DMS 273 (cell line): ENCODE results near the gene DDR2.

Experiments
- DNase-seq: peaks from one replicate; lab custom pipeline; 2025; ENCODE audit not compliant: unreplicated experiment; lab: John Stamatoyannopoulos, UW

Gene DDR2

DNA sequence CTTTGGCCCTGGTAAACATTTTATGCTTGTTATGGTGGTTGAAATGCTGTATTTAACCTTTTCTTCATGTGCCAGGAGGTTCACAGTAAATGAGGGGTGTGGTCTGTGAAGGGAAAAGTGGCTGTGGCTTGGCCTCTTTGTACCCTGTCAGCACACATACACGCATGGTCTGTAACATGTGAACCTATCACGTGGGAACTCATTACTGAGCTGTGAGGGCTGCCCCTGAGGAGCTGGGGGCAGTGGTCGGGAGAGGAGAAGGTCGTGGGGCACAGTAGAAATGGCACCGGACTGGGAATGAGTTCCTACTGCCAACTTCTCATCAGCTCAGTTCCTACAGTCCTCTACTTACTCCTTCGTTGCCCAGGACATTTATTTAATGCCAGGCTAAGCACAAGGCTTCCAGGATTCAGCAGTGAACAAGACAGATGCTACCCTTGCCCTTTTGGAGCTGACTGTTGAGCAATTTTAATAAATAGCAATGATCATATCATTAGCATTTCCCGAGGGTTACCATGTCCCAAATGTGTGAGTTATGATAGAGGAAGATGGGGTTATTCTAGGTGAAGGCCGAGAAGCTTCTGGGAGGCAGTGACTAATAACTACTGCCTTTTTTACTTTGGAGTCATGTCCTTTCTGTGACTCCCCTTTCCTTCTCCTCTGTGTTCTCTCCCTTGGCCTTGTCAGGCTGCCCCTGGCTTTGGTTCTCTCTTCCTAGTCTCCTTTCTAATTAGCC lies 38.8 kb downstream of the DDR2 start:
- no peak for DNase-seq

- DNase-seq, result no peak
These were observed 39.6 kb downstream of the DDR2 start for GRCh38 chr1:162671664-162672410.

DNA sequence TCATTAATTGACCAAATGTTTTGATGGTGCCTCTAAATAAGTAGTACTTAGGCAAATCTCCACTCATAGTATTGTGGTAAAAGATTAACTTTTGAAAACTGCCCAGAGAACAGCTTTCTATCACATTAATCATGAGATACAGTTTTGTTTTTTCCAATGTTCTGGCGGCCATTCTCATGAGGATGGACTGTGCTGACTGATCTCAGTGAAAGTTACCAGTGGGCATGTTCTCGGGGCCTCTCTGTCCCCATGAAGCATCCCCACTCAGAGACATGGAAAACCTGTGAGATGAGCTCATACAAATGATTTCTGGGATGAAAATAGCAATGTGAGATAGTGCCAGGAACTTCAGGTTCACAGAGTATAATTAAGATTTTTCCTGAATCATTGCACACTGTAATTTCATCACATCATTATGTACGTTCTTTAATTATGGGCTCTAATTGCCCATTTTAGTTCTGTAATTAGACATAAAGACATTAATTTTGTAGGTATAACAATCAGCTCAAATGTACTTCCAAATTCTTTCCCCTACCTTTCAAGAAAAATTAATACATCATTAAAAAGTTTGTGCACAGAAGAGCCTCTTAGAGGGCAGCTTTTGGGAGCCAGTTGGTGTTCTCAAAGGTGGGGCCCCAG lies 40.5 kb downstream of the DDR2 start:
- DNase-seq, result no peak

GRCh38 chr1:162674034-162674608 lies 41.9 kb downstream of the DDR2 start:
- DNase-seq, result no peak

DNA sequence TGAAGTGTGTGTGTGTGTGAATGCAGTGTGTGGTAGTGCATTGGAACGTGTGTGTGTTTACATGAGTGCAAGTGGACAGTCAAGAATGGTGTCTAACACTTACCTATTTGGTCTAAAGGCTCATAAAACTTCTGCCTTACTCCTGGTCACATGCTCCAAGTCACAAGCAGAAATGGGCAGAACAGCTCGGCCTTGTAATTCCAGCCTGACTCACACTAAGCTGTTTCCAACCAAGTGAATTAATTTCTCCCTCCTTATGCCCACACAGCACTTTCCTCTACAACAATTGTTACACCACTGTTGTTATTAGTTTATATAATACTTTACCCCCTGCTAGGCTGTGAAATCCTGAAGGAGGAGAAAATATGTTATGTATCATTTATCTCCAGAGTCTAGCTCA lies 43.8 kb downstream of the DDR2 start:
- DNase-seq, result peak; percentile 29

DNA sequence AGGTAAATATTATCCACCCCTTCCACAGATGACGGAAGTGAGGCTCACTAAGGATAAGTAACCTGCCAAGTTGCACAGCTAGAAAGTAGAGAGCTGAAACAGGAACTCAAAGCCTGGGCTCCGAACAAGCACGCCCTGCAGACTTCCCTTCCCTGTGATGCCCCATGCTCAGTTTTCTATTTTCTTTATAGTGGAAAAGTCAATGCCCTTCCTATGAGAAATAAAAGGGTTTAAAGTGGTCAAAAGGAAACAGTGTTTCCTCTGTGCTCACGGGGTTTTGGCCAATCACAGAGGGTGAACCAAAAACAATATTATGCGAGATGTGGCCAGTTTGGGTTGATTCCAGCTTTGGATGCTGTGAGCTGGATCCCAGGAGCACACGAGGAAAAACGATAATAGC lies 44.5 kb downstream of the DDR2 start:
- DNase-seq, result no peak

DNA sequence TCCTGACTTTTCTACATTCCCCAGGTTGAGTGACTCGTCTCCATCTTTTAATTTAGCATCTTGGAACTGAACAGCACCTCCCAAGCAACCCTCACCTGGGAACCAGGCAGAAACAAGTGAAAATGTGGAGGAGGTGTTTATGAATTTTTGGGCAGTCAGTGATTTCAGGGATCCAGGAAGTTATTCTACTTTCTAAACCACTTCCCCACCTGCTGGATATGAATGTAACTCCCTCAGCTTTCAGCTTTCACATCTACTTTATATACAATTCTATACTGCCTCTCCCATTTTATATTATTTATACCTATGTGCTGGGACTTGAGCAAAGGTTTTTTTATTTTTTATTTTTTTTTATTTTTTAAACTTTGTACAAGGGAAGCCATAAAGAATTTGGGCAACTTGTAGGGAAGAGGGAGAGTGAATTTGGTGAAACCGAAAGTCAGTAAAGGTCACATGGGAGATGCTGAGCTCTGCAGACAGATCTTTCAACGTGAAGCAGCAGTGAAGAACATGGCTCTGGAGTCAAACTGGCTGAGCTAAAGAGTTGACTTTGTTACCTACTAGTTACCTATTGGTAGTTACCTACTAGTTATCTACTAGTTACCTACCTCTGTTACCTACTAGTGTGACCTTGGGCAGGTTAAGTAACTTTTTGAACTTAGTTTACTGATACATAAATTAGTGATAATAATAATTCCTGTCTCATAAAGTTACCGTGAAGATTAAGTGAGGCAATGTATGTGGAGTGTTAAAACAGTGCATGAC lies 45.5 kb downstream of the DDR2 start:
- DNase-seq, result no peak

GRCh38 chr1:162678439-162678838 lies 46.2 kb downstream of the DDR2 start:
- no peak for DNase-seq

DNA sequence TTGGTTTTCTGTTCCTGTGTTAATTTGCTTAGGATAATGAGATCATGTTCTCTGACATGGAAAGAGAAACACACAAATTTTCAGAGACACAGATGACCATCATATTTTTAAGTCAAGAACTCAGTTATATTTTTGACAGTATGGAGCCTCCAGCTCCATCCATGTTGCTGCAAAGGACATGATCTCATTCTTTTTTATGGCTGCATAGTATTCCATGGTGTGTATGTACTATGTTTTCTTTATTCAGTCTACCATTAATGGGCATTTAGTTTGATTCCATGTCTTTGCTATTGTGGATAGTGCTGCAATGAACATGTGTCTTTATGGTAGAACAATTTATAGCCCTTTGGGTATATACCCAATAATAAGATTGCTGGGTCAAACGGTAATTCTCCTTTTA lies 47.0 kb downstream of the DDR2 start:
- no peak for DNase-seq

- DNase-seq, result no peak
These were observed 48.3 kb downstream of the DDR2 start for GRCh38 chr1:162680419-162681121.

DNA sequence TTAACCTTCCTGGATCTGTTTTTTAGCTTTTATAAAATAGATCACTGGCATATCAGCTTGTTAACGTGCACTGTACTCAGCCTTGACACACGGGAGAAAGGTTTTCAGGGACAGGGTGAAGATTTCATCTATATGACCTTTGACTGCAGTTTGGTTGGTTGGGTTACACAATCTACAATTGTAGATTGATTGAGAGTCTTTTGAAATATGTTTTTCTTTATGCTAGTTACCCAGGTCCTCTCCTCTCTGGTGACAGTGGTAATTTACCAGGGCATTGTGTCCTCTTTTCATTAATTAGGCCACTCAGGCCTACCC lies 48.8 kb downstream of the DDR2 start:
- DNase-seq, result no peak

GRCh38 chr1:162682013-162682419 lies 49.8 kb downstream of the DDR2 start:
- no peak for DNase-seq

DNA sequence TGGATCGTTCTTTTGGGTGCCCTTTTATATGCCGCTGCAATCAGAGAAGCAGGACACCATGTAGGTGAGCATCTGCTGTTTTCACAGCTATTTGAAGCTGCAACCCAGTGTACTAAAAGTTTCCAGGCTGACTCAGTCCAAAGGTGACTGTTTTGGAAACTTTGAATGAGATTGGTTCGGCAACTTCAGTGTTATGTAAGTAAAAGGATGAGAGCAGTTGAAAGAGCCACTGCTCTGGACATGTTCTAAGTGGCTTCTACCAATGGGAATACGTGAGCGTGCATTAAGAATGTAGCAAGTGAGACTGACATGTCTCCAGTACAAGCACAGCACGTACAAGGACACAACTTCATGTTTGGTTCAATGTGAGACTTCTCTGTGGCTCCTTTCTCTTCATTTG lies 55.6 kb downstream of the DDR2 start:
- peak; percentile 28 for DNase-seq

DNA sequence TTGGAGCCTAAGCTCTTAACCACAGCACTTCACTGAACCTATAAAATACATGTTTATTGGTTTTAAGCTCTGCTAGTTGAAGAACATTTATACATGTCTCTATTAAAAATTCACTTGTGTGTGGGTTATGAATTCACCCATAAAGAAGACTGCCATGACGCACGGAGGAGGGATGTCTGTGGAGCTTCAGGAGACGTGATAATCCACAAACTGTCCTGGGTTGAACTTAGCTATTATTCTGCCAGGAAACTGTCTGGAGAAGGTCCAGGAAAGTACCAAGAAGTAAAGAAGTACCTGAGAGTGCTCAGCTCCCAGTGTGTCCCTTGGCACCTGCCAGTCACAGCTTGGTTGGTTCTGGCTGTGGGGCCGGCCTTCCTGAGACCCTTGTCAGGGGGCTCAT lies 56.3 kb downstream of the DDR2 start:
- DNase-seq, result peak; percentile 31

DNA sequence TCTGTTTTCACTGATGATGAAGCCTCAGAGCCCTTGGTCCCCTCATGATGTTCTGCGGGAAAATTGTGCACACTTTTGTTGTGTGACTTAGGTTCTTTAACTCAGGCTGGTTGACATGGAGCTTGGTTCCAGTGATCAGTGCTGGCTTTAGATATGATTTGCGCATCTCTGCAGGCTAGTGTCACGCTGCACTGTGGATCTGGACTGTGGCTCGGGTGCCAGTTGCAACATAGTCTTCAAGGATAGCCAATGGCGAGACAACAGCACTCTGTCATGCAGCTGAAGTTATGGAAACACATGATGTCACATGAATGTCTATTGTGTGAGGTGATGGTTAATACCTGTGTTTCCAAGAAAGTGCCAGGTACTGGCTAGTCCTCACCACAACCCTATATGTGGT lies 56.7 kb downstream of the DDR2 start:
- no peak for DNase-seq

DNA sequence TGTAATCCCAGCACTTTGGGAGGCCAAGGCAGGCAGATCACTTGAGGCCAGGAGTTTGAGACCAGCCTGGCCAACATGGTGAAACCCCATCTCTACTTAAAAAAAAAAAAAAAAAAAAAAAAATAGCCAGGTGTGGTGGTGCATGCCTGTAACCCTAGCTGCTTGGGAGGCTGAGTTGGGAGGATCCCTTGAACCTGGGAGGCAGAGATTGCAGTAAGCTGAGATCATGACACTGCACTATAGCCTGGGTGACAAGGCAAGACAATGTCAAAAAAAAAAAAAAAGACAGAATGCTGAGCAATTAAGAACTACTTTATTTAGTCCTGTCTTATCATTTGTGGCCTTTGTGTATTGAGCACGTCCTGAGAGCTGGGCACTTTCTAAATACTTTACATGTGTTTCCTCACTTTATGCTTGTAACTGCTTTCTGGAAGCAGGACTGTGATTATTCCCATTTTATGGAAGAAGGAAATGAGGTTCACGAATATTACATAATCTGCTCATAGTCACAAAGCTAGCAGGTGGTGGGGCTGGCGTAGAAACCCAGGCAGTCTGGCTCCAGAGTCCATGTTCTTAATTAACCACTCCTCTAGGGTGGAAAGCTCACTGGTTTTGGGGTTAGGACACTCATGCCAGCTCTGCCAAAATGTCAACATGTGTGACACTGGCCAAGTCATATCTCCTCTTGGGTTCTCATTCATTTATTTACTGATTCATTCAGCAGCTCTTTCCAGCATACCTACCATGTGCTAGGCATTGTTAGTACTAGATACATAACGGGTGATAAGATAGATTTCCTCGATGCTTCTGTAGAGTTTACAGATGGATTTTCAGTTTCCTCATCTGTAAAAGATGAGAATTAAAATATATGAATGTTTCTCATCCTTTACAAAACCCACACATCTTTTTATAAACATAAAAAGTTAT lies 57.7 kb downstream of the DDR2 start:
- DNase-seq, result peak; percentile 36

GRCh38 chr1:162690672-162691434 lies 58.6 kb downstream of the DDR2 start:
- DNase-seq, result peak; percentile 37

GRCh38 chr1:162691999-162692575 lies 59.8 kb downstream of the DDR2 start:
- DNase-seq, result no peak
